Activated CD4-positive, alpha-beta T cell treated with anti-CD3 and anti-CD28 coated beads, Interleukin-2, amount 50 U/mL, for 48 hours (primary cell): ENCODE measurements around the gene CC2D1B.

Experiments used
- DNase-seq, 2 experiments: peaks; one replicate each; pipeline ENCODE4 v3.0.0-alpha.2; 2020

Gene CC2D1B

DNA sequence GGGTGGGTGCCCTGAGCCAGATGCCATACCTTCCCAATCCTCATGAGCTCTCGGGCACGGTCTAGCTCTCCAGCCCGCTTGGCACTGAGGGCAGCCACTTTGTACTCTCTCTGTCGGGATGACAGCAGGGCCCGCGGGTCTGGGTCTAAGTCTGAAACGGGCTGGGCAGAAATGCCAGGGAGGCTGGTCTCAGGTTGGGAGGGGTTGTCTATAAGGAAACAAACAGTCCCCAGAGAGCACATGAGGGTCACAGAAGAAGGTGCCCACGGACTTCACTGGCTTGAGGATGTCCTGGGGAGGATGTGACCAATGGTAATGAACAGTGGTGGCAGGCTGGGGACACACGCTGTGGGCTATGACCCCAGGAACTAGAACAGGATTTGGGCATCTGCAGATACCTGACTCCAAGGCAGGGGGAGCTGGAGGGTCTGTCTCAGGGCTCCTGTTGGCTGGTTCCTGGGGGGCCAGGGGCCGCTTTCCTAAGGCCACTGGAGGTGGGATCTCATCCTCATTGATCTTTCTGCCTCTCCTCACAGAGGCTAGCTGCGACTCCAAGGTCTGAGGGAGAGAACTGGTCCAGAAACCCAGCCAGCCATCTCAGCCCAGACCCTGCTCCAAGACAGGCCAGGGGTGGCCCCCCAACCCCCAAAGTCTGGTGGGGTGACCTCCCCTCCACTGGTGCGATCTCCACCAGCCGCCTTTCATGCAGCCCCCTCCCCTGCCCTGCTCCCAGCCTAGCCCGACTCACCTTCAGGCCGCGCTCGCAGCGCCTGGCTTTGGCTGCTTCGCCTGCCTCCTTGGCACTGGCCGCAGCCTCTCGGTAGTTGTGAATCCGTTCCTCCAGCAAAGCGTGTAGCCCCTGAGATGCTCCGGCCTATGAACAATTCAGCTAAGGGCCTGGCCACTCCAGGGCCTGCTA is 6.1 kb downstream of the CC2D1B start:
- no peak for DNase-seq

DNA sequence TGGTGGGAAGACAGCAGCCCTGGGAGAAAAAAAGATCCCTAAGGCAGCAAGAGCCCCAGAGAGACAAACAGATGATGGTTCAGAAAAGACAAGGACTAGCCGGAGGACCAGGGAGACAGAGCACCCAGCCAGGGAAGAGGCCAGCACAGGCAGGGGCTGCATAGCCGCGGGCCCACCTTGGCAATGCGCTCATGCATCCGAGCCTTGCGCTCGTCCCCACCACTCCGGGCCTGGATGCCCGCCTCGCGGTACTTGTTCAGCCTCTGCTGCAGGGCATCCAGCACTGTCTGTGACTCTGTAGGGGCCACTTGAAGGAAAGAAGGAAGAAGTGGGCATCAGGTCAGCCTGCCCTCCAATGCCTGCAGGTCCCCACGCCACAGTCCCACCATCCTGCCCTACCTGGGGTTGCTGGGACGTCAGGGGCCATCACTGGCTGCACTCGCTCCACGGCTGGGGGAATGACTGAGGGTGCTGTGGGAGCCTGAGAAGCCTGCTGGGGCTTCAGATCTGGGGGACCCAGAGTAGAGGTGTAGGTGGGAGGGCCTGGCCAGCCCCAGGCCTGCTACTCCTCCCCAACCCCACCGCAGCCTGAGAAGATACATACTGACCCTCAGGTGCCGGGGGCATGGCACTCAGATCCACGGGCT is 7.0 kb downstream of the CC2D1B start:
- DNase-seq = no peak

DNA sequence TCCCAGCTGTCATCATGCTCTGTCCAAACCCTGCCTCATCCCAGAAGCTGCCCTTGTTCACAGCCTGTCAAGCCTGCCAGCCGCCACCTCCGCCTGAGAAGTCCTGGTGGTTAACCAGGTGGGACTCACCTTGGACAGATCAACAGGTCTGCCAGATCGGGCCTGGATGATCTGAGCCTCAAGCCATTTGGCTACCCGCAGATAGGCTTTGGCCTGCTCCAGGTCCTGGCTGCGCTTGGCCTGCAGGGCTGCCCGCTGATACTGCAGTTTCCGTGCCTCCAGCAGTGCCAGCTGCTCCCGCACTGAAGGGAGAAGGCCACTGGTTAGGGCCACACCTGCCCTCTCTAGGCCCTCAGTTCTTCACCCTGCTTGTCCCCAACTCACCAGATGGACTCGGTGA is 8.6 kb downstream of the CC2D1B start:
- no peak for DNase-seq

DNA sequence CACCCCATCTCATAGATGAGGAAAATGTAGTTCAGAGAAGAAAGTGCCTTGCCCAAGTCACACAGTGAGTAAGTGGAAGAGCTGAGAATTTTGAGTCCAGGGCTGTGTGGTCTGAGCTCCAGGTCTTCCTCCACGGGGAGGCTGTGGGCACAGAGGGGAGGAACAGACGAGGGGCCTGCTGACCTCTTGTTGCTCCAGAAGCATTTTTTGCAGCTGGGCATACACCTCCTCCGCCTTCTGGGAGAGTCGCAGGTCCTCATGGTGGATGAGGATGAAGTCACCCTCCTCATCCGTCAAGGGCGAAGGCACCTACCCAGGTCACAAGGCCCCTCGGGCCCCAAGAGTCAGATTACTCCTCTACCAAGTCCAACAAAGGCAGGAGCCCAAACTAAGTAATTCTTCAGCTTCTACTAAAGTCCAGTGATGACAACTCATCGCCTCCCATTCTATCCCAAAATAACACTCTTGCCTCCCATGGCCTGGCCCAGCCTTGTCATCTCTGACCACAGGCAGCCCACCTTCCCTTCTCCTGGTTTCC is 9.1 kb downstream of the CC2D1B start:
- DNase-seq = no peak

DNA sequence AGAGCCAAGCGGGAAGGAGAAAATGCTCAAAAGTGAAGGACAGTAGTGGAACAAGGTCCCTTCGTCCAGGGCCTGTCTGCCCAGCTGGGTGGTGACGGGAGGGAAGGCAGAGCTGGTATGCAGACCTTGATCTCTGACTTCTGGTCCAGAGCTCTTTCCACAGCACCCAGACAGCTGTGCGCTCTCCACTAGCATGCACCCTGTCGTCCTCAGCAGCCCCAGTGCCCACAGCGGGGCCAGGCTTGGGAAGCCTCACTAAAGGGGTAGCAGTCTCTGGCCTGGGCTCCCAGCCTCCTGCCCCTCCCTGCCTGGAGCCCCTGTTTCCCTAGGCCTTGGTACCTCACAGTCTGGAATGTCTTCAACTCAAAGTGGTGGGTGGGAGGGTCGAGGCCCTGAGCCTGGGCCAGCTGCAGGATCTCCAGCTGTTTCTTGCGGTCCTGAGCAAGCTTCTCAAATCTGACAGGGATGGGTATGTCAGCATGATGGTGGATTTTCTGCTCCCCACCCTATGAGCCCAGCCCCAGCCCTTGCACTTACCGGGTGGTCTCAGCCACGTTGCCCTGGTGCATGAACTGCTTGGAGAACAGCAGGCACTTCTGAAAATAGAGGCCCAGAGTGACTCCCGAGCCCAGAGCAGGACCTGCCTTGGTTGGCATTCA is 10.0 kb downstream of the CC2D1B start:
- DNase-seq = no peak

DNA sequence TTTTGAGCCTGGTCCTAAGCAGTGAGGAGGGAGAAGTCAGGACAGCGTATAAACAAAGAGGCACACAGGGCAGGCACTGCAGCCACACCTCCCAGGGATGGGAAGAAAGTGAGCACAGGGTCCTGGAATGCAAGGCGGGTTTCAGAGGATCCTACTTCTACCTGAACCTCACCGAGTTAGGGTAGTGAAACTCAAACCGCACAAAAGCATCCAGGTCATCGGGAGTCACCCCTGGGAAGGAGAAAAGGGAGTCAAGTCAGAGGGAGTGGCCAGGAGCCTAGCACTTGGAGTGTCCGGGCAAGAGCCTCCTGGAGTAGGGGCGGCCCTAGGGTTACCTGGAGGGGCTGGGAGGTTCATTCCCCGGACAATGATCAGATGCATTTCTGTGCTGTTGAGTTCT is 10.6 kb downstream of the CC2D1B start:
- DNase-seq = no peak

DNA sequence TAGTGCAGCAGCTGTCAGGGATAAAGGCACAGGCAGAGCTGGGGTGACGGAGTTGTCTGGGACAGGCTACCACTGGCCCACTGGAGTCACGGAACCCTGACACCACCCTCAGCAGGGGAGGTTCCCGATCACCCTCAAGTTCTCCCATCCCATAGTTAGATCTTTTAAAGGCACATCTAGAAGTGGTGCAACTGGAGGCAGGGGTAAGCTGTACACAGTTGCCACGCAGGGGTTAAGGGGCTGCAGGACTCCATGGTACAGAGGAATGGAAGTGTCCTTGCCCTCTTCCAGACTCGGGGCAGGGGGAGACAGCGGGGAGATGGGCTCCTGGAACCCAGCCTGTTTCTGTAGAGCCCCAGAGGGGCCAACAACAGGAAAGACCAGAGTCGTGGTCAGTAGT is 13.3 kb downstream of the CC2D1B start:
- no peak for DNase-seq

DNA sequence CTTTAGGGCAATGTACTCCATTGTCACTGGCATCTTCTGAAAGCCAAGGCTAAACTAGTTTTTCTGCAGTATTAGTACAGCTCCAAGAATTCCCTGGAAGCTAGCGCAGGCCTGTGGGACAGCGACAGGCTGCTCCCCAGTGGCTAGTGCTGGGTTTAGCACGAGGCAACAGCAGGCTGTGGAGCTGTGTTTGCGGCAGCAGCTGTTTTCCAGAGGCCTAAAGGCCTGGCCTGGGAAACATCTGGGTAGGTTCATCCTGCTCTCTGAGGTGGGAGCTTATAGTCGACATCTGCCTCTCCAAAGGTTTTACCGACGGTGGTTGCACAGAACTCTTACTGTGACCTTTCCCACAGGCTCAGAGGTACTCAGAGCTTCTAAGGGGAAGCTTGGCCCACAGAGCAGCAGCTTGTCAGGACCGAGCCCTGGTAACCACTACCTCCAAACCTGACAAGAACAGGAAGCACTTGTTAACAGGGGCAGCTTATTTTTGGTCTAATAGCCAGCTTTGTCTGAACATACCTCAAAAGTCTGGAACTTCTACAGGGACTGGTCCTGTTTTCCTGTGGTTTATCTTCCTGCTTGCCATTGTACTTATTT is 17.2 kb downstream of the CC2D1B start:
- DNase-seq = no peak

DNA sequence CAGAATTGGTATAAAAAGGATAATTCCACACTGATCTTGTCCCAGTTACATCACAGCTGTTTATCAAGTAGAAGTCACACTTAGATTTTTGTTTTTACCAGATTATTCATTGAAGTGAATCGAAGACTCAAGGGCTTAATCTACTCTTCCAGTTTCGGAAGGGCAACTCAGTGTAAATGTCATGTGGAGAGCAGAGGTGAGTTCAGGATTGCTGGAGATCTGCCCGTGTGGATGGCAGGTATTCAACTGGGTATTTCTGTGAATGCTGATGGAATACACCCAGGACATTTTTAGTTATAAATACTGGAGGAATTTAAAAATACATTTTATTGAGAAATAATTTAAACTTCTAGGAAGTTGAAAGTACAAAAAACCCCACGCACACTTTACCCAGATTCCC is 19.4 kb downstream of the CC2D1B start:
- DNase-seq = no peak

DNA sequence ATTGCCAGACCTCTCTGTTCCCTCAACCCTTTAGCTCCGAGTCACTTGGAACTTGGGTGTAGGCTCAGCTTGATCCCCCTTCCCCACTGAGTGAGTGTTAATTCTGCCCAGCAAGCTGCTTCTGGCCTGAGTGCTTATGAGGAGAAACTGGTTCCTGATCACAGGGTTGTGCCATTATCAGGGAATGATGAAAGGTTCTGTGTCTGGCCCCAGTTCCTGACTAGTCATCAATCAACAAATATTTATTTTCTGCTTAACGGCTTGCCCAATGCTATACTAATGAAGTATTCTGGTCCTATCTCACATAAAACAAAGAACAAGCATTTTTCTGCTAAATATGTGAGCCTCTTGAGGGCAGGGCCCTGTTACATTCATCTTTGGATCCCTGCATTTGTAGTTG is 20.8 kb downstream of the CC2D1B start:
- no peak for DNase-seq

DNA sequence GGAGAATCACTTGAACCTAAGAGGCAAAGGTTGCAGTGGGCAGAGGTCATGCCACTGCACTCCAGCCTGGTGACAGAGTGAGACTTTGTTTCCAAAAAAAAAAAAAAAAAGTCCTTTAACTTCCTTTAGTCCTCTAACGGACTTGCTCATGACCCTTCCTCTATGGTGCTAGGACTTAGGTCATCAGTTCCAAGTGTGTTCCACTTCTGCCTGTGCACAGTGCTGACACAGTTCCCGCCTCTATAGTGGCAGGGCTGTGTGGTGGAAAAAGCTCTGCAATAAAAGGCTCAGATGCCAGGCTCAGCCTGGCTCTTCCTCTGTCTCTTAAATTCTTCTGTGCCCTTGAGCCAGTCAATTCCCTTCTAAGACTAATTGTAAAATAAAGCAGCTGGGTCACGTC is 22.0 kb downstream of the CC2D1B start:
- no peak for DNase-seq

DNA sequence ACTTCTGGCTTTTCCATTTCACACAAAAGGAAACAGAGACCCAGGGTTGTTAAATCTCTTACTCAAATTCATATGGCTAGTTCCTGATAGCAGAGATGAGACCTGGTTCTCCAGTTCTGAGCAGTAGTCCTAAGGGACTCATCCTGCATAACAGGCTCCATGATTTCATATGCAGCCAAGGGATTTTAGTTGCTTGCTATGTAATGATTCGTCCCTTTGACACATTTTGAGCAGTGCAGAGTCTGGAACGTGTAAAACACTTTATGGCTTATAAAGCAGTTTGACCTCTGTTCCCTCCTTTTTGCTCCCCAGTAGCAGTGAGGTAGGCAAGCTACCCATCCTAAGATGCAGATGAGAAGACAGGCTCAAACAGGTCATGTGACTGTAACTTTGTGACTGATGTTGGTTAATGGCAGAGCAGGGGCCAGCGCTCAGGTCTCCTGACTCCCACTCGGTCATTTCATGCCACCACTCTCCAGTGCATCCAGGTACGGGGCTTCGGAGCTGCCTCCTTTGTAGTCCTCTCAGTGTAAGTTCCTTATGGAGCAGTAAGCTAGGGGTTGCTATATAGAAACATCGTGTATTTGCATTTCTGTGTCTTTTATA is 24.2 kb downstream of the CC2D1B start:
- DNase-seq = no peak

DNA sequence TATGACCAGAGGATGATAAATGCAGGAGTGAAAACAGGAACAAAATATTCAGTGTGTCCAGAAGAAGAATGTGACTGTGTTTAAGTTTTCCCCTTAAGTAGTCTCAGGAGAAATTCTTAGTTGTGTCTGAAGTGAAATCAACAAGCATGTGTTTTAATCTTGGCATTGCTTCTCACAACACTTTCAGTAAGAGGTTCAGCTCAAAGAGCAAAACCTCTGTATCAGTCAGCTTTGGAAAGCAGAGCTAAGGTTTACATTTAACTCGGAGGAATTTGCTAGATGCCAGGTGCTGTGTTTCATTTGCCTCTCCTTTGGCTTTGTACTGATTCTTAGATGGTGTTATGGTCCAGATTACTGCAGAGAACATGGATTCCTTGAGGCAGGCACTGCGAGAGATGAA is 28.6 kb downstream of the CC2D1B start:
- DNase-seq = no peak

DNA sequence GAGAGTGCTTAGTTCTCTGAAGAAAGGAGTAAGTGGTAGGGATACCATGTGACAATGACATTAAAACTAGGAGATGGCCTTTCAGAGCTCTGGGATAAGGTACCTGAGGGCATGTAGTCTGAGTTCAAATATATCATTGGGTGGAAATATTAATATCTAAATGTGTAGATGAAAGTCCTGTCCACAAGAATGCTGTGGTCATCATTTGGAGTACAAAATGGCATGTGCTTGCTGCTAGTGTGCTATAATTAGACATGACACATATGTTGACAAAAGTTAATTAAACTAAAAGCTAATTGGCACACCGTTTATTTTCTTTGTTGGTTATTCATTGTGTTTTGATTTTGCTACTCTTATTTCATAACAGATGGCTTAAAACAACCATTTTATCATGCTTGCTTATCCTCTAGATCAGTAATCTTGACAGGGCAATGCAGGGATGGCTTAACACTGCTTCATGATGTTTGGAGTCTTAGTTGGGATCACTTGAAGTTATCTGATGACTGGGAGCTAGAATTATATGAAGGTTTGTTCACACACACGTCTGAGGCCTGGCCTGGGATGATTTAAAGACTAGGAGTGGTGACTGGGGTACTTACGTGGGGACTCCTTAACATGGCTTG is 31.0 kb downstream of the CC2D1B start:
- no peak for DNase-seq

DNA sequence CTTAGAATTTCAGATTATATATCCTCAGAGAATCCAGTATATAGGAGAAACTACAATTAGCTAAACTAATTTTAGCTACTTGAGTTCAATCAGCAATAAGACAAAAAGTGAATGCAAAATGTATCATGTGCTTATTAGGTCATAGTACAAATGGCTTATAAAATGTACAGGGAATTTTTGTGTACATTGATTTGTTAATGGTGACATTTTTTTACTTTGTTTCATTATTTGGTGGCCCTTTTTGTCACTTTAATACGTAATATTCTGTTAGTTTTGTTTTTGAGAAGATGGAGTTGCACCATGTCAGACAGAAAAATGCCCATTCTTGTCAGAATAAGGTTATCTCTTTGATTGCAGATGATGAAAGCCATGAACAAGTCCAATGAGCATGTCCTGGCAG is 33.6 kb downstream of the CC2D1B start:
- no peak for DNase-seq

DNA sequence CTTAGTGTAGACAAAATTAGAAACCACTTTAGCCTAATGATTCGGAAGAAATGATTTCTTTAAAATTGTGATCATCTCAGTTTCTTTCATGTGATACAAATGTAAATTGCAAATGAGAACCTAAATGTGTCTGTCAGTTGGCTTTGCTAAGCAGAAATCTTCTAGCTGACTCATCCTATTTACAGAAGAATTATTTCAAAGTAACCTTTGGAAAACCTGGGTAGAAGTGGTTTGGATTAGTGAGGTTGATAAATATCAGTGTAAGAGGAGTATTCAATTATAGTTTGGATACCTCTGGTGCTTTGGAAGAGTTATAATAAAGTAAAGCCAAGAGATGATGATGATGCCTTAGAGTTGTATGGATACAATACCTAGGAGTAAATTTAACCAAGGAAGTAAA is 37.4 kb downstream of the CC2D1B start:
- DNase-seq = no peak

DNA sequence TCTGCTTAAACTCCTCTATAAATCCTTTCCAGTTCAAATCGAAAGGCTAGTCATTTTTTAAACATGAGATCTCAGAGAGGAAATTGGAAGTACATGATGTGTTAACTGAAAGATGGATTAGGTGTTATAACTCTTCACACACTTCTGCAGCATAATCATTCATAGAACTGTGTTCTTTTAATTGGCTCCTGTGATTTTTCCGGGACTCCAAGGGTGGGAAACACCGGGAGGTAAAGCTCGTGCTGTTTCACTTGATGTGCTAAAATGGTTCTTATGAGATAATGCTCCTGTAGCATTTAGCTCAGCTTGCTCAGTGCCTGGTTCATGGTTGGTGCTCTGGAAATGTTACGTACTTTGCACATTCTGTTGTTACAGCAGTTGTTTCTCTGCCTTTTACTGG is 40.2 kb downstream of the CC2D1B start:
- no peak for DNase-seq

DNA sequence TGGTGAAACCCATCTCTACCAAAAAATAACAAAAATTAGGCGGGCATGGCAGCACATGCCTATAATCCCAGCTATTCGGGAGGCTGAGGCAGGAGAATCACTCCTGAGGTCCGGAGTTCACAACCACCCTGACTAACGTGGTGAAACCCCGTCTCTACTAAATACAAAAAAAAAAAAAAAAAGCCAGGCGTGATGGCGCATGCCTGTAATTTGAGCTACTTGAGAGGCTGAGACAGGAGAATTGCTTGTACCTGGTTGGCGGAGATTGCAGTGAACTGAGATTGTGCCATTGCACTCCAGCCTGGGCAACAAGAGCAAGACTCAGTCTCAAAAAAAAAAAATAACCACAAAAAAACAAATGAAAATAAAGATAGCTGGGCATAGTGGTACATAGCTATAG is 42.3 kb downstream of the CC2D1B start:
- DNase-seq = no peak

DNA sequence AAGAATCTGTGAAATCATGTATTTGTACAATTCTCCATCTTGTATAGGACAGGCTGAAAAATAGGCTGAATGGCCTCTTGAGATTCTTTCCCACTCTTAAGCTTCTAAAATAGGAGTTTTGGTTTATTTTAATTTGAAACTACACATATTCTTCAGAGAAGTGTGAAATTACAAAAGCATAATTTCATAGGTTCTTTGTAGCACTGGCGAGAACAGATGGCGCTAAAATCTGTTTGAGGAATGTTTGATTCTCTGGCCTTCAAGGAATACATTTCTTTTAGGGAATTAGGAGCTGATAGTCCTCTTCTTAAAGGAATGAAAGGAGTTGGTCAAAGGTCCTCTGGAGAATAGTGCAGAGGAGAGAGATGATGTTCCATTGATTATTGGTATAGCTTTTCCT is 44.9 kb downstream of the CC2D1B start:
- DNase-seq = no peak

DNA sequence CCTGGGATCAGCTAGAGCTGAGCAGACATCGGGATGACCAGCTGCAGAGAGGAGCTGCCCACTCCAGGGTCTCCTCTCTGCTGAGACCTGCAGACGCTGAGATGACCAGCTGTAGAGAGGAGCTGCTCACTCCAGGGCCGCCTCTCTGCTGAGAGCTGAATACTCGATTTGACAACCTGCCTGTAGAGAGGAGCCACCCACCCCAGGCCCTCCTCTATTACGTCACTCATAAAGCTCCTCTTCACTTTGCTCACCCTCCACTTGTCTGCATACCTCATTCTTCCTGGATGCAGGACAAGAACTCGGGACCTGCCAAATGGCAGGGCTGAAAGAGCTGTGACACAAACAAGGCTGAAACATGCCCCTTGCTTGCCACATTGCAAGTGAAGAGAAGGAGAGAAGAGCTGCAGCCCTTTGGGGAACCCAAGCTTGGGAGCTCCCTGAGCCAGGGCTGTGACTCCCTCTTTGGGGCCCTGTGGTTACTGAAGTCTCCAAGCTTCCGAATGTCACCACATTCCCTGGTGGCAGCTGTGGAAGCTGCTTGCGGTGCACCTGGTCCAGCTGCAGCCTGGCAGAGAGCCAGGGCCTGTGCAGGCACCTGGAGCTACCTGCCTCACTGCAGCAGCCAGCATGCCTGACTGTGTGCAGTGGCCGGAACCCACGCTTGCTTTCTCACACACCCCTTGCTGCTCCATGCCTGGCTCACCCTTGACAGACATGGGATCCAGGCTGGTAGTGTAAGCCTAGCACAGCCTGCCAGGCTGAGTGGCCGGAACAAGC is 59.6 kb downstream of the CC2D1B start:
- DNase-seq = no peak

DNA sequence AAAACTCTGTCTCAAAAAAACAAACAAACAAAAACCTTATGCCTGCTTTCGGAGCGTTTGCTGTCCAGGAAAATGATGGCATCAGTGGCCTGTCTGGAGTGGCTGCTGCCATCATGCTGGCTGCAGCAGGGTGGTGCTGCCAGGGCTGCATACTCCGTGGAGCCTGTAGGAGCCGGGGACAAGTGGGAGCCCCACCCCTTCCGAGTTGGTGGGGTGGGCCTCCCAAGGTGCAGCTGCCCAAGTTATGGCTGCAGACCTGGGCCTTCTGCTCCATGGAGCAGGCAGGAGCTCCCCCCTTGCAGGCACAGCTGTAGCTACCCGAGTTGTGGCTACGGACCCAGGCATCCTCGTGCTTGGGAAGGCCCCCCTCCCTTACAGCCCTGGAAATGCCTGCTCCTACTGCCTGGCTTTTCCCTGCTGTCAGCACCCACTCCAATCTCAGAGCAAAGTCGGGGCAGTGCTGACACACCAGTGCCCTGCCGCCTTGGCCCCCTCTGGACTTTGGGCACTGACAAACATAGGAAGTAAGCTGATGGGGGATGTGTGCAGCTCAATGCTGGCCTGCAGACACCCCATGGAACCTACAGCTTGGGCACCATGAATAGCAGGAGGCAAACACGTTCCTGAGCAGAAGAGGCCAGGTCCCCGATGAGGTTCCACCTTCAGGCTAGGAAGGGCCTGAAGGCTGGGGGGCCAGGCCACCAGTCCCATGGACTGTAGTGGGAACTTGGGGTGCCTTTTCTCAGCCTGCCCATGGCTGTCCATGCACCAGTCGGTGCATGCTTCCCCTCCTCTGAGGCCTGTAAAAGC is 60.4 kb downstream of the CC2D1B start:
- DNase-seq = no peak
